ENCODE measurements around the gene LRRC28.

The LRRC28 gene

DNA sequence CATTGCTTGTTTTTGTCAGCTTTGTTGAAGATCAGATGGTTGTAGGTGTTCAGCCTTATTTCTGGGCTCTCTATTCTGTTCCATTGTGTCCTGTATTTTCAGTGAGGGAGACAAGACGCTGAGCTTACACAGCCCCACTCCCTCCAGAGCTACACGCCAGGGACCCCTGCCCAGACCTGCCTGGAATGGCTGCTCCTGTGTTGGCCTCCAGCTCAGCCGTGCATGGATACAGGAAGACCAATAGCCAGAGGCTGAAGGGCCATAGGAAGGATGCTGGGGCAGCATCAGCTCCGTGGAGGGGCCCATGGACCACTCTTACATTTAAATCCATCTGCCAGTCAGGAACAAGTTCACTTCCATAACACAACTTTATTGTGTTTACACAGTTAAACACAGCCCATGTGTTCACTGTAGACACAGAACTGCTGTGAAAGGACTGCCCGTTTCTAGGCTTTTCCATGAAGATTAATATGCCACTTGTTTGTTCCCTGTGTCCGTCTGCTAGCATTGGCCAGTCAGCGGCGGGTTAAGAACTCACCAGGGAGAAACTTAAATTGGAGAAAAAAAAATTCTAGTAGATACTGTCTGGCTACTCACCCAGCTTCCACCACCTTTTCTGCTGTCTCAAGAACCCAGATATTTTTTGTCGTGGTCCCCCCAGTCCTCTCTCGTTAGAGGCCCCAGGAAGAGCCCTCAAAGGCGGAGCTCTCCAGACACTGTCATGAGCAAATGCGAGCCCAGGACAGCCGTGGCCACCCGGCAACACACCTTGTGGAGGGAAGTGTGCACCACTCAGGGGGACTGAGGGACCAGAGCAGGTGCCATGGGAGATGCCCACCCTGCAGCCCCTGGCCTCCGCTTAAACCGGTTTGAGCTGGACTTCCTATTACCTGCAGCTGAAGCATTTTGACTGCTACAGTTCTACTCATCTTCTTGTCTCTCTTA is 172.2 kb downstream of the LRRC28 start:
- no peak overlapping the region for H3K4ac ChIP-seq (ENCODE audit: low read depth, low read length)
- no peak overlapping the region for H4K8ac ChIP-seq (ENCODE audit: low read depth, low read length)
- no peak overlapping the region for H3K23ac ChIP-seq (ENCODE audit: low read length)
- no peak overlapping the region for H3K27ac ChIP-seq (ENCODE audit: low read depth, low read length)
- H3K14ac ChIP-seq (ENCODE audit: low read length), result peak overlapping the region; percentile 9
- H2AK5ac ChIP-seq (ENCODE audit: low read length), result peak overlapping the region; percentile 71
- H2BK5ac ChIP-seq (ENCODE audit: low read depth, low read length, poor library complexity), result peak overlapping the region; percentile 34
- no peak overlapping the region for H3K4me2 ChIP-seq (ENCODE audit: low read length)
- peaks cover 6% of the 10 kb centered on the region for H3K79me2 ChIP-seq (ENCODE audit: control insufficient read depth, insufficient read depth, low read length, poor library complexity)
- H2AFZ ChIP-seq (ENCODE audit: insufficient read depth, low read length, poor library complexity), result no peak overlapping the region
- no peaks in the 10 kb centered on the region for H3K36me3 ChIP-seq (ENCODE audit: control insufficient read depth in 1 of 2, insufficient read depth in 2 of 2, low read length in 2 of 2)
- no peak overlapping the region for H3K4me3 ChIP-seq (ENCODE audit: low read depth, low read length)
- H3K9ac ChIP-seq (ENCODE audit: low read length), result no peak overlapping the region
- peak overlapping the region; percentile 39 for H4K91ac ChIP-seq (ENCODE audit: low read depth, low read length)
- no peak overlapping the region for H4K12ac ChIP-seq (ENCODE audit: low read depth, low read length)
- no peak overlapping the region for H3K18ac ChIP-seq (ENCODE audit: low read length)
- no CpG with 5 or more reads among the region's 16 CpGs for WGBS (ENCODE audit: extremely low coverage, insufficient coverage, insufficient read length)
- peak overlapping the region; percentile 54 for H2BK120ac ChIP-seq (ENCODE audit: insufficient read depth, low read length, poor library complexity)
- peak overlapping the region; percentile 33 for H2BK12ac ChIP-seq (ENCODE audit: low read length)
- peaks cover 3% of the 10 kb centered on the region for H3K9me3 ChIP-seq (ENCODE audit: insufficient read depth, low read depth, low read length)
- peaks cover 26 to 27% of the 10 kb centered on the region in 2 experiments for H3K4me1 ChIP-seq (ENCODE audit: control insufficient read depth in 1 of 2, insufficient read depth in 2 of 2, low read length in 2 of 2)
- no peak for DNase-seq
- H3K27me3 ChIP-seq (ENCODE audit: insufficient read depth, low read length), result no peaks in the 10 kb centered on the region
- peaks cover 23% of the 10 kb centered on the region for H3K79me1 ChIP-seq (ENCODE audit: low read length)

DNA sequence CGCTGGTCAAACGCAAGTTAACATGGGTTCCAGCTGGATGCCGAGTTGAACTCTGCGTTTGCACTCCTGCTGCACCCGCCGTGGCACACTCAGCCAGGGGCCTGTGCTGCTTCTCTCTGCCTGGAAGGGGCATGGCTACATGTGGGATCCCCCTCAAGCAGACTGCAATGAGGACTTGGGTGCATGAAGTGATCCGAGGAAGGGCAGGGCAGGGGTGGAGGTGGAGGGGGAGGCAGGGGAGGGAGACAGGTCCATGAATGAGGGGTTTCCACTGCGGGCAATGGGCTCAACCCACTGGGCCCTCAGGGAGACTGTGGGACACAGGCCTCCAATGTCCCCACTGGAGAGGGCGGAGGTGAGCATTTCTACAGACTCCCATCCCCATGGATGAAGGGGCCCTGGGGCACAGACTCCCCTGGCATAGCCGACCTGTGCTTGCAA is 172.9 kb downstream of the LRRC28 start:
- H2AFZ ChIP-seq (ENCODE audit: insufficient read depth, low read length, poor library complexity), result no peak overlapping the region
- H3K4me1 ChIP-seq (ENCODE audit: control insufficient read depth in 1 of 2, insufficient read depth in 2 of 2, low read length in 2 of 2), result peaks cover 26 to 27% of the 10 kb centered on the region in 2 experiments
- H3K23ac ChIP-seq (ENCODE audit: low read length), result no peak overlapping the region
- H3K4me2 ChIP-seq (ENCODE audit: low read length), result no peak overlapping the region
- H3K4me3 ChIP-seq (ENCODE audit: low read depth, low read length), result no peak overlapping the region
- H2BK120ac ChIP-seq (ENCODE audit: insufficient read depth, low read length, poor library complexity), result peak overlapping the region; percentile 97
- H2BK12ac ChIP-seq (ENCODE audit: low read length), result peak overlapping the region; percentile 99
- no peaks in the 10 kb centered on the region for H3K36me3 ChIP-seq (ENCODE audit: control insufficient read depth in 1 of 2, insufficient read depth in 2 of 2, low read length in 2 of 2)
- peak overlapping the region; percentile 11 for H3K18ac ChIP-seq (ENCODE audit: low read length)
- H3K14ac ChIP-seq (ENCODE audit: low read length), result peak overlapping the region; percentile 74
- no peak overlapping the region for H3K4ac ChIP-seq (ENCODE audit: low read depth, low read length)
- H3K9me3 ChIP-seq (ENCODE audit: insufficient read depth, low read depth, low read length), result peaks cover 3% of the 10 kb centered on the region
- H4K8ac ChIP-seq (ENCODE audit: low read depth, low read length), result peak overlapping the region; percentile 90
- no peaks in the 10 kb centered on the region for H3K27me3 ChIP-seq (ENCODE audit: insufficient read depth, low read length)
- peaks cover 6% of the 10 kb centered on the region for H3K79me2 ChIP-seq (ENCODE audit: control insufficient read depth, insufficient read depth, low read length, poor library complexity)
- H3K79me1 ChIP-seq (ENCODE audit: low read length), result peaks cover 23% of the 10 kb centered on the region
- peak overlapping the region; percentile 48 for H2BK5ac ChIP-seq (ENCODE audit: low read depth, low read length, poor library complexity)
- H4K12ac ChIP-seq (ENCODE audit: low read depth, low read length), result no peak overlapping the region
- H3K9ac ChIP-seq (ENCODE audit: low read length), result no peak overlapping the region
- H2AK5ac ChIP-seq (ENCODE audit: low read length), result peak overlapping the region; percentile 71
- DNase-seq, result no peak
- H3K27ac ChIP-seq (ENCODE audit: low read depth, low read length), result no peak overlapping the region
- WGBS (ENCODE audit: extremely low coverage, insufficient coverage, insufficient read length), result no CpG with 5 or more reads among the region's 10 CpGs
- H4K91ac ChIP-seq (ENCODE audit: low read depth, low read length), result peak overlapping the region; percentile 96

DNA sequence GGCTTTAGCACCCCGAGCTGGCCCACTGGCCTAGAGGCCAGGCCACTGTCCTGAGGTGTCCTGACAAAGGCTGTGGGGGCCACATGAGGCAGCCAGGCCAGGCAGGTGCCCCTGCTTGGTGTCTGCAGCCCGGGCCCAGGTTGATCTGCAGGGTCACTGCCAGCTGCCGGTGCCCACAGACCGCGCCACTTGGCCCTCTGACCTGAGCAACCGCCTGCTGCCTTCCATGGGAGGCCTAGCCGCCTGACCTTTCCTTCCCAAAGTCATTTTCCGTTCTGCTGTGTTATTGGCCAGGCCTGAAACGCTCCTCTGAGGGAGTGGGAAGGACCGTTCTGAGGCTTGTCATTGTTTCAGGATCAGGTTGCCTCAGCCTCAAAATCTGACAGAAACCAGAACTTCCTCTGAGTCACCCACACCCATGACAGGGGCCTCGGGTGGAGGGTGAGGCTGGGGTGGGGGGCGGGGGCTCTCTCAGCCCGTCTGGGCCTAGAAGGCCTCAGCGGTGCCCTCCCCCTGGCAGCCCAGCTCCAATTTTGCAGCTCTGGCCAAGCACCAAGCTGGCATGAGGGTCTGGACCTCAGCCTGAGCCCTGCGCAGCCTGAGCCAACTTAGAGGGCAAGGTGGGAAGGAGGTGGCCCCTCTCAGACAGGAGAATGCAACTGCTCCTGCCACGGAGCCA is 173.8 kb downstream of the LRRC28 start:
- no peak overlapping the region for H3K9ac ChIP-seq (ENCODE audit: low read length)
- peaks cover 3% of the 10 kb centered on the region for H3K9me3 ChIP-seq (ENCODE audit: insufficient read depth, low read depth, low read length)
- H3K14ac ChIP-seq (ENCODE audit: low read length), result peak overlapping the region; percentile 94
- H2BK5ac ChIP-seq (ENCODE audit: low read depth, low read length, poor library complexity), result peak overlapping the region; percentile 95
- H2BK12ac ChIP-seq (ENCODE audit: low read length), result peak overlapping the region; percentile 99
- no peaks in the 10 kb centered on the region for H3K36me3 ChIP-seq (ENCODE audit: control insufficient read depth in 1 of 2, insufficient read depth in 2 of 2, low read length in 2 of 2)
- peaks cover 6% of the 10 kb centered on the region for H3K79me2 ChIP-seq (ENCODE audit: control insufficient read depth, insufficient read depth, low read length, poor library complexity)
- H3K27me3 ChIP-seq (ENCODE audit: insufficient read depth, low read length), result no peaks in the 10 kb centered on the region
- H3K4me3 ChIP-seq (ENCODE audit: low read depth, low read length), result no peak overlapping the region
- H2AK5ac ChIP-seq (ENCODE audit: low read length), result peak overlapping the region; percentile 89
- peak overlapping the region; percentile 90 for H4K8ac ChIP-seq (ENCODE audit: low read depth, low read length)
- peak overlapping the region; percentile 80 for H3K4ac ChIP-seq (ENCODE audit: low read depth, low read length)
- H3K79me1 ChIP-seq (ENCODE audit: low read length), result peaks cover 23% of the 10 kb centered on the region
- no peak overlapping the region for H3K23ac ChIP-seq (ENCODE audit: low read length)
- DNase-seq, result peak; percentile 1 to 35
- H3K4me2 ChIP-seq (ENCODE audit: low read length), result no peak overlapping the region
- peak overlapping the region; percentile 85 for H2AFZ ChIP-seq (ENCODE audit: insufficient read depth, low read length, poor library complexity)
- no CpG with 5 or more reads among the region's 16 CpGs for WGBS (ENCODE audit: extremely low coverage, insufficient coverage, insufficient read length)
- H4K91ac ChIP-seq (ENCODE audit: low read depth, low read length), result peak overlapping the region; percentile 98
- H3K18ac ChIP-seq (ENCODE audit: low read length), result peak overlapping the region; percentile 97
- H3K27ac ChIP-seq (ENCODE audit: low read depth, low read length), result peak overlapping the region; percentile 83
- H2BK120ac ChIP-seq (ENCODE audit: insufficient read depth, low read length, poor library complexity), result peak overlapping the region; percentile 97
- H3K4me1 ChIP-seq (ENCODE audit: control insufficient read depth in 1 of 2, insufficient read depth in 2 of 2, low read length in 2 of 2), result peaks cover 26 to 27% of the 10 kb centered on the region in 2 experiments
- peak overlapping the region; percentile 78 for H4K12ac ChIP-seq (ENCODE audit: low read depth, low read length)

DNA sequence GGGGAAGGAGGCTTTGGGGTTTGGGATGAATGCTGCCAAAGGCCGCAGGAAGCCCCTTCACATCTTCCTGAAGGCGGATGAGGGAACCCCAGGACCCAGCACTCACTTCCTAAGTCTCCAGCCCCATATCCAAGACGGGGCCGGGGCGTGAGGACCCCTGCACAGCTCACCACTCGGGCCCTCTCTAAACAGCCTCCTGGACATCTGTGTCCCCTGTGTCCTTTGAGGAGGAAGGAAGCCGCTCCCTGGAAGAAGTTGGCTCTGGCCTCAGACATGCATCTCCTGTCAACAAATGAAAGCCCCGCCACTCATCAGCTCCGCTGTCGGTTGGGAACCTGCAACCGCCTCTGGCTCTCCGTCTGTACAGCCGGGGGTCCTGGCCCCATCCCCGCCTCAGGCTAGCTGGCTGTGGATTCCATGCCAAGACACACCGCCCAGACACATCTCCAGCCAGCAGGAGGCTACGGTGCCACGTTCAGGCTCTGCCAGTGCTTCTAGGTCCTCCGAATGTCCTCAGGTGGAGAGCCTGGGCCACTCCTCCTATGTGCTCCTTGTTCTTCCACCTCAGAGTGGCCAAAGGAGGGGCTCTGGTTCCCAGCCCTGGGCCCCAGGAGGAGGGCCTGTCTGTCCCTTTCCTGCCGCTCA is 174.5 kb downstream of the LRRC28 start:
- WGBS (ENCODE audit: extremely low coverage, insufficient coverage, insufficient read length), result no CpG with 5 or more reads among the region's 19 CpGs
- H3K4me1 ChIP-seq (ENCODE audit: control insufficient read depth in 1 of 2, insufficient read depth in 2 of 2, low read length in 2 of 2), result peaks cover 26 to 27% of the 10 kb centered on the region in 2 experiments
- H3K14ac ChIP-seq (ENCODE audit: low read length), result peak overlapping the region; percentile 94
- peak overlapping the region; percentile 78 for H4K12ac ChIP-seq (ENCODE audit: low read depth, low read length)
- peak overlapping the region; percentile 98 for H4K91ac ChIP-seq (ENCODE audit: low read depth, low read length)
- H3K79me1 ChIP-seq (ENCODE audit: low read length), result peaks cover 23% of the 10 kb centered on the region
- H3K4me3 ChIP-seq (ENCODE audit: low read depth, low read length), result no peak overlapping the region
- DNase-seq, result no peak
- peak overlapping the region; percentile 89 for H4K8ac ChIP-seq (ENCODE audit: low read depth, low read length)
- H2BK12ac ChIP-seq (ENCODE audit: low read length), result peak overlapping the region; percentile 99
- peak overlapping the region; percentile 72 for H3K27ac ChIP-seq (ENCODE audit: low read depth, low read length)
- H3K4ac ChIP-seq (ENCODE audit: low read depth, low read length), result peak overlapping the region; percentile 57
- peak overlapping the region; percentile 85 for H2AFZ ChIP-seq (ENCODE audit: insufficient read depth, low read length, poor library complexity)
- peak overlapping the region; percentile 89 for H2AK5ac ChIP-seq (ENCODE audit: low read length)
- H3K27me3 ChIP-seq (ENCODE audit: insufficient read depth, low read length), result no peaks in the 10 kb centered on the region
- no peaks in the 10 kb centered on the region for H3K36me3 ChIP-seq (ENCODE audit: control insufficient read depth in 1 of 2, insufficient read depth in 2 of 2, low read length in 2 of 2)
- no peak overlapping the region for H3K4me2 ChIP-seq (ENCODE audit: low read length)
- H3K79me2 ChIP-seq (ENCODE audit: control insufficient read depth, insufficient read depth, low read length, poor library complexity), result peaks cover 6% of the 10 kb centered on the region
- H3K18ac ChIP-seq (ENCODE audit: low read length), result peak overlapping the region; percentile 97
- H3K9ac ChIP-seq (ENCODE audit: low read length), result no peak overlapping the region
- H2BK120ac ChIP-seq (ENCODE audit: insufficient read depth, low read length, poor library complexity), result peak overlapping the region; percentile 97
- peaks cover 3% of the 10 kb centered on the region for H3K9me3 ChIP-seq (ENCODE audit: insufficient read depth, low read depth, low read length)
- no peak overlapping the region for H3K23ac ChIP-seq (ENCODE audit: low read length)
- peak overlapping the region; percentile 95 for H2BK5ac ChIP-seq (ENCODE audit: low read depth, low read length, poor library complexity)

Measured in trophoblast cell (in vitro differentiated cells and primary cell).